Measurements from ENCODE around the gene RARA. TPM values are rescaled to one million over a fixed set of nuclear protein-coding genes. Genes with fewer than 3 reads are reported as not detected.

Gene RARA
- polyA plus RNA-seq, 1 experiment: 6.5 TPM

DNA sequence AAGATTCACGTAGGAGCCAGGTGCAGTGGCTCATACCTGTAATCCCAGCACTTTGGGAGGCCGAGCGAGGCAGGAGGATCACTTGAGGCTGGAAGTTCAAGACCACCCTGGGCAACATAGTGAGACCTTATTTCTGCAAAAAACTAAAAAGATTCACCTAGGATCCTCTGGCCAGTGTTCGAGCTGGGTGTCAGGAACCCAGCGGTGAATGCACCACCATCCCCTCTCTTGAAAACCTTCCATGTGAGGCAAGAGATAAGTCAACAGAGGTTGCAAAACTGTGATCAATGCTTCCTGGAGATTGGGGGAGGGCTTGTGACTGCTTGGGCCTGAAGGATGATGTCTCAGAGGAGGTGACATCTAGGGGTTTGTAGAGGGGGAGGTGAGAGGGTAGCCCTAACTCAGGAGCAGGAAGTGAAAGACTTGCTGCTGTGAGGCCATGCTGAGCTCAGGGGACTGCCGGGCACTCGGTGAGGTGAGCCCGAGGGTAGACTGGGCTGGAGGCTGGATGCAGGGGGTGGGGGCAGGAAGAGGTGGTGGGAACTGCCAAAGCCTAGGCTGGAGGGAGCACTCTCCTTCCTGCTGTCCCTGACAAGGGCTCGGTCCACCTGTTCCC, 43.9 kb downstream of the RARA start:
- ChIA-PET CTCF (interaction anchor here (1.1 to 28.2 kb wide), 3 partner anchors 26 to 45 kb away, joined by 3 to 762 read pairs (median 15); partner anchors contain the start of gene RARA), POLR2A (interaction anchor here (0.7 kb wide), 1 partner anchor 50 kb away, joined by 3 read pairs; no protein-coding TSS in a partner anchor)
- H3K27me3 ChIP-seq (ENCODE audit: control insufficient read depth, insufficient read depth, low read length): no peaks in the 10 kb centered on the region; the same call in 1 of the 2 replicates
- H3K4me3 ChIP-seq (ENCODE audit: low read depth, low read length): no peak overlapping the region
- H3K36me3 ChIP-seq (ENCODE audit: control insufficient read depth, insufficient read depth, low read length): peaks cover 57% of the 10 kb centered on the region
- no peak for DNase-seq (ENCODE audit: low read depth)
- TF ChIP-seq, protein P1, sequence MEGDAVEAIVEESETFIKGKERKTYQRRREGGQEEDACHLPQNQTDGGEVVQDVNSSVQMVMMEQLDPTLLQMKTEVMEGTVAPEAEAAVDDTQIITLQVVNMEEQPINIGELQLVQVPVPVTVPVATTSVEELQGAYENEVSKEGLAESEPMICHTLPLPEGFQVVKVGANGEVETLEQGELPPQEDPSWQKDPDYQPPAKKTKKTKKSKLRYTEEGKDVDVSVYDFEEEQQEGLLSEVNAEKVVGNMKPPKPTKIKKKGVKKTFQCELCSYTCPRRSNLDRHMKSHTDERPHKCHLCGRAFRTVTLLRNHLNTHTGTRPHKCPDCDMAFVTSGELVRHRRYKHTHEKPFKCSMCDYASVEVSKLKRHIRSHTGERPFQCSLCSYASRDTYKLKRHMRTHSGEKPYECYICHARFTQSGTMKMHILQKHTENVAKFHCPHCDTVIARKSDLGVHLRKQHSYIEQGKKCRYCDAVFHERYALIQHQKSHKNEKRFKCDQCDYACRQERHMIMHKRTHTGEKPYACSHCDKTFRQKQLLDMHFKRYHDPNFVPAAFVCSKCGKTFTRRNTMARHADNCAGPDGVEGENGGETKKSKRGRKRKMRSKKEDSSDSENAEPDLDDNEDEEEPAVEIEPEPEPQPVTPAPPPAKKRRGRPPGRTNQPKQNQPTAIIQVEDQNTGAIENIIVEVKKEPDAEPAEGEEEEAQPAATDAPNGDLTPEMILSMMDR (IDR thresholded peaks at IDR 0.05; ENCODE audit: insufficient read depth, low read depth, low read length): no peak

DNA sequence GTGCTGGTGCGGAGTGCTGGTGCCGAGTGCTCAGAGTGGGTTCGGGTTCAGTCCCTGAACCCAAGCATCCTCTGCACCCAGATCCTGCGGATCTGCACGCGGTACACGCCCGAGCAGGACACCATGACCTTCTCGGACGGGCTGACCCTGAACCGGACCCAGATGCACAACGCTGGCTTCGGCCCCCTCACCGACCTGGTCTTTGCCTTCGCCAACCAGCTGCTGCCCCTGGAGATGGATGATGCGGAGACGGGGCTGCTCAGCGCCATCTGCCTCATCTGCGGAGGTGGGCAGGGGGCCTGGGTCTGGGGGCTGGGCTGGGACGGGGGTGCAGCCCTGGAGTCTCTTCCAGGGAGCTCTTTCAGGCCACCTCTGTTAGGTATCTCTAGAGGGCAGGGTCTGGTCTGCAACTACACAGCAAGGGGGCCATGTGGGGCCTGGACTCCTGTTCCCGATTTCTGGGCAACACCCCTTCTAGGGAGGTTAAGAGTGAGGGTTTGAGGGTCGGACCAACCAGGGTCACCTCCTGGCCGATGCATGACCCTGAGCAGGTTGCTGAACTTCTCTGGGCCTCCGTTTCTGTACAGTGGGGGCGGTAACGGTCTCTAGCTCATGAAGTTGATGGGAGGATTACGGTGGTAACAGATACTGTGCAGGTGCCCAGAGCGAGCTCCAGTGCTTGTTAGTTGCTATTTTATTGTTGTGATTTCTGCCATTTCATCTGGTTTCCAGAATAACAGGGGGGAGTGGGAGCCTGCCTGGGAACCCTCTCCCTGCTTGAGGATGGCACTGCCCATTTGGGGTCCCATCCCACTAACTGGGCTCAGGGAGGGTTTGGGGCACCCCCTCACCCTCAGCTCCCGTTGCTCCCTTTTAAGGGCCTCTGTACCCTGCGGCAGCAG, 45.5 kb downstream of the RARA start:
- POLR2A ChIA-PET: interaction anchor here (0.6 kb wide), 1 partner anchor 19 kb away, joined by 5 read pairs; no protein-coding TSS in a partner anchor
- no peak for DNase-seq (ENCODE audit: low read depth)
- TF ChIP-seq, protein P1 (IDR thresholded peaks at IDR 0.05; ENCODE audit: insufficient read depth, low read depth, low read length): no peak

DNA sequence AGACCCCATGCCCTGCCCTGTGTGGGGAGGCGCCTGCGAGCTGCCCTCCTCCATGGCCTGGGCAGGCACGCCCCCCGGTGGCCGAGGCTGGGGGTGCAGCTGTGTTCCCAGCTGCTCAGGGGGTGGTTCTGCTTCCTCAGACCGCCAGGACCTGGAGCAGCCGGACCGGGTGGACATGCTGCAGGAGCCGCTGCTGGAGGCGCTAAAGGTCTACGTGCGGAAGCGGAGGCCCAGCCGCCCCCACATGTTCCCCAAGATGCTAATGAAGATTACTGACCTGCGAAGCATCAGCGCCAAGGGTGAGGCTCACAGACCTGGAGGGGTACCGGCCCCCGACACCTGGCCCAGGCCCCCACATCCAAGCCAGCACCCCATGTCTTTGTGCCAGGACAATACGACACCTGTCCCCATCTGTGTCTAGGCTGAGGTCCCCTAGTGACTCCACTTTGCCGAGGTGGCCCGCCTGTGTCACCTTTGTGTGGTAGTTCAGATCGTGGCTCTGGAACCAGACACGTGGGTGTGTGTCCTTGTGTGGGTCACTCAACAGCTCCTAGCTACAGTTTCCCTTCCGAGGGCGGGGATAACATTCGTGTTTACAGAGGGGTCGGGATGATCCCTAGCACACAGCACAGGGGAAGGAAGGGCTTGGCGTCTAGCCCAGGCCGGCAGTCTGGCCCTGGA, 46.3 kb downstream of the RARA start:
- DNase-seq (ENCODE audit: low read depth): no peak
- H3K4me3 ChIP-seq (ENCODE audit: low read depth, low read length): no peak overlapping the region
- CTCF ChIA-PET: interaction anchor here (0.6 to 28.2 kb wide), 26 partner anchors 9 to 203 kb away, joined by 3 to 762 read pairs (median 5); partner anchors contain the start of genes GJD3, RARA and TOP2A
- TF ChIP-seq, protein P1 (IDR thresholded peaks at IDR 0.05; ENCODE audit: insufficient read depth, low read depth, low read length): peak; percentile 94
- POLR2A ChIA-PET: no interaction called here
- peaks cover 38% of the 10 kb centered on the region for H3K36me3 ChIP-seq (ENCODE audit: control insufficient read depth, insufficient read depth, low read length)
- no peaks in the 10 kb centered on the region; the same call in 1 of the 2 replicates for H3K27me3 ChIP-seq (ENCODE audit: control insufficient read depth, insufficient read depth, low read length)

More for the DNA sequence above, 45.5 kb downstream of the RARA start:
- CTCF ChIA-PET: interaction anchor here (0.6 to 28.2 kb wide), 25 partner anchors 9 to 215 kb away, joined by 3 to 762 read pairs (median 5); partner anchors contain the start of genes GJD3, RARA and TOP2A
- Histone ChIP-seq H3K4me3 (ENCODE audit: low read depth, low read length) (no peak overlapping the region), H3K36me3 (ENCODE audit: control insufficient read depth, insufficient read depth, low read length) (peaks cover 45% of the 10 kb centered on the region), H3K27me3 (ENCODE audit: control insufficient read depth, insufficient read depth, low read length) (no peaks in the 10 kb centered on the region; the same call in 1 of the 2 replicates)

DNA sequence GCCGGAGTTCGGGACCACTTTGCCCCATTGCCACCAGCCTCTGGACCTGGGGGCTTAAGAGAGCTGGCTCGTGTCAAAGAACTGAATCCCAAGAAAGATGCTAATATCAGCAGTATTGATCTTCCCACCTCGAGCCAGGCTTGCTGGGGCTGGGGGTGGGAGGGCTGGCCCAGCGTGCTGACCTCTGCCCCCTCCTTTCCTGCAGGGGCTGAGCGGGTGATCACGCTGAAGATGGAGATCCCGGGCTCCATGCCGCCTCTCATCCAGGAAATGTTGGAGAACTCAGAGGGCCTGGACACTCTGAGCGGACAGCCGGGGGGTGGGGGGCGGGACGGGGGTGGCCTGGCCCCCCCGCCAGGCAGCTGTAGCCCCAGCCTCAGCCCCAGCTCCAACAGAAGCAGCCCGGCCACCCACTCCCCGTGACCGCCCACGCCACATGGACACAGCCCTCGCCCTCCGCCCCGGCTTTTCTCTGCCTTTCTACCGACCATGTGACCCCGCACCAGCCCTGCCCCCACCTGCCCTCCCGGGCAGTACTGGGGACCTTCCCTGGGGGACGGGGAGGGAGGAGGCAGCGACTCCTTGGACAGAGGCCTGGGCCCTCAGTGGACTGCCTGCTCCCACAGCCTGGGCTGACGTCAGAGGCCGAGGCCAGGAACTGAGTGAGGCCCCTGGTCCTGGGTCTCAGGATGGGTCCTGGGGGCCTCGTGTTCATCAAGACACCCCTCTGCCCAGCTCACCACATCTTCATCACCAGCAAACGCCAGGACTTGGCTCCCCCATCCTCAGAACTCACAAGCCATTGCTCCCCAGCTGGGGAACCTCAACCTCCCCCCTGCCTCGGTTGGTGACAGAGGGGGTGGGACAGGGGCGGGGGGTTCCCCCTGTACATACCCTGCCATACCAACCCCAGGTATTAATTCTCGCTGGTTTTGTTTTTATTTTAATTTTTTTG, 47.1 kb downstream of the RARA start:
- ChIA-PET POLR2A (no interaction called here), CTCF (interaction anchor here (0.9 to 28.2 kb wide), 12 partner anchors 9 to 203 kb away, joined by 3 to 762 read pairs (median 11); partner anchors contain the start of gene RARA)
- H3K4me3 ChIP-seq (ENCODE audit: low read depth, low read length): no peak overlapping the region
- H3K36me3 ChIP-seq (ENCODE audit: control insufficient read depth, insufficient read depth, low read length): peaks cover 33% of the 10 kb centered on the region
- TF ChIP-seq, protein P1 (IDR thresholded peaks at IDR 0.05; ENCODE audit: insufficient read depth, low read depth, low read length): no peak
- H3K27me3 ChIP-seq (ENCODE audit: control insufficient read depth, insufficient read depth, low read length): no peaks in the 10 kb centered on the region; the same call in 1 of the 2 replicates
- DNase-seq (ENCODE audit: low read depth): no peak
